ENCODE results near the gene AIP. TPM values are rescaled to one million over a fixed set of nuclear protein-coding genes. Genes with fewer than 3 reads are reported as not detected.
"Not testable (repeated sequence)": the region's sequence is repeated elsewhere in the genome, so short reads cannot be mapped to it uniquely, and the experiment has no call there.

The AIP gene
- total and polyA plus RNA-seq, 8 donors = 20.2 to 45.8 (median 25.6) TPM

DNA sequence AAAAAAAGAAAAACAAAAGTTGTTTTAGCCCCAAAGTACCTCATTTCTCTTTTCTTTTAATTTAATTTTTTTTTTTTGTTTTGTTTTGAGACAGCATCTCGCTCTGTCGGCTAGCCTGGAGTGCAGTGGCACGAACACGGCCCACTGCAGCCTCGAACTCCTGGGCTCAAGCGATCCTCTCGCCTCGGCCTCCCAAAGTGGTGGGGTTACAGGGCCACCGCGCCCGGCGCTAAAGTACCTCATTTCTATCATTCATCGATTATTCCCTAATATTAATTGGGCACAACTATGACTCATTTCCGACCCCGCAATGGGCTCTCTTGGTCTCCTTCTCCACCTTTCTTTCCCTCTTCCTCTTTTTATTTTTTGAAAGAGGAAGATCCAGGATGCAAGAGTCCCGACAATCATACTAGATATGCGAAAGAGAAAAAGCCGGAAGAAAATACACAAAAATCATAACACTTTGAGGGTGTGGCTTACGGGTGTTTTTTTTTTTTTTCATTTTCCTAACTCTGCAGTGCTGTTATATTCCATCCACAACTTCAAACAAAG, 475 bp upstream of the AIP start:
- DNase-seq (peak in 2 of 6 donors; percentile 27 to 33), FAIRE-seq (no peak), ATAC-seq (peak; percentile 44 to 55 (median 53))
- H3K4me1 ChIP-seq = peaks cover 5 to 11% (median 11%) of the 10 kb centered on the region in 3 donors
- no peaks in the 10 kb centered on the region for H3K36me3 ChIP-seq
- 41 to 44% methylated on average over 19 of the region's 19 CpGs for WGBS, 2 donors
- peak overlapping the region; percentile 20 to 62 (median 48) for H3K4me3 ChIP-seq
- H3K27me3 ChIP-seq = no peaks in the 10 kb centered on the region
- intact Hi-C loops (cut with DNase I) = no loop called here
- no peaks in the 10 kb centered on the region for H3K9me3 ChIP-seq
- H3K27ac ChIP-seq = peak overlapping the region; percentile 57 to 87 (median 65)
- TF ChIP-seq, protein P1, sequence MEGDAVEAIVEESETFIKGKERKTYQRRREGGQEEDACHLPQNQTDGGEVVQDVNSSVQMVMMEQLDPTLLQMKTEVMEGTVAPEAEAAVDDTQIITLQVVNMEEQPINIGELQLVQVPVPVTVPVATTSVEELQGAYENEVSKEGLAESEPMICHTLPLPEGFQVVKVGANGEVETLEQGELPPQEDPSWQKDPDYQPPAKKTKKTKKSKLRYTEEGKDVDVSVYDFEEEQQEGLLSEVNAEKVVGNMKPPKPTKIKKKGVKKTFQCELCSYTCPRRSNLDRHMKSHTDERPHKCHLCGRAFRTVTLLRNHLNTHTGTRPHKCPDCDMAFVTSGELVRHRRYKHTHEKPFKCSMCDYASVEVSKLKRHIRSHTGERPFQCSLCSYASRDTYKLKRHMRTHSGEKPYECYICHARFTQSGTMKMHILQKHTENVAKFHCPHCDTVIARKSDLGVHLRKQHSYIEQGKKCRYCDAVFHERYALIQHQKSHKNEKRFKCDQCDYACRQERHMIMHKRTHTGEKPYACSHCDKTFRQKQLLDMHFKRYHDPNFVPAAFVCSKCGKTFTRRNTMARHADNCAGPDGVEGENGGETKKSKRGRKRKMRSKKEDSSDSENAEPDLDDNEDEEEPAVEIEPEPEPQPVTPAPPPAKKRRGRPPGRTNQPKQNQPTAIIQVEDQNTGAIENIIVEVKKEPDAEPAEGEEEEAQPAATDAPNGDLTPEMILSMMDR (IDR thresholded peaks at IDR 0.05) = no peak

DNA sequence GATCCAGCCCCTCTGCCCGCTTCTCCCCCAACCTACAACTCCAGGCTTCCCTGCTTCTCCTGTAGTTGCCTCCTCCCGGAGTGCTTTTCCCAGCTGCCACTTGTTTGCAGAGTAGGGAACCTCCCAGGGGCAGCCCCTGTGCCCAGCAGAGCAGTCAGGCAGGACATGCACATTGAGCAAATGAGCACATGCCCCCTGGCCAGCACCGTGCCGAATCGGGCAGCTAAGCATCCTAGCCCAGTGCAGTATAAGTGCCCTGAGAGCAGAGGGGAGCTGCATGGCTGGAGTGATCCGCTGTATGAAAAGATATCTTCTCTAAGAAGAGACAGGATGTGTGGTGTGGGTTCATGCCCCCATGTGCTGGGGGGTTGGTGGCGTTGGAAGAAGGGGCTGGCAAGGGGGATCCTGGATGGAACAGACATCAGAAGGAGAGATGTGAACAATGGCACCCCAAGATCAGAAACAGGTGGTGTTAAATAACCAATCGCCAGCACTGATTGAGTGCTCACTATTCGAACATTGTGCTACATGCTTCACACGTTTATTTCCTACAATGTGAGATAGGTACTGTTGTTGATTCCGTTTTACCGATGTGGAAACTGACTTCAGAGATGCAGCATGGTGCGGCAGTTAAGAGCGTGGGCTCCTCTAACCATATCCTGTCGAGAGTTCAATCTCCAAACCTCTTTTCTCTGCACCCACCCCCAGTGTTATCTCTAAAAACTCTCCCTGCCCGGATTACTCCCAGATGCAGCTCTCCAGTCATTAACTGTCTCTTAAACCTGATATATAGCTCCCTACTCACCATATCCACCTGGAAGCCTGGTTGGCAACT, 1.2 kb downstream of the AIP start:
- Histone ChIP-seq H3K4me1 (peaks cover 5 to 11% (median 11%) of the 10 kb centered on the region in 3 donors), H3K4me3 (peak overlapping the region in 2 of 4 donors; percentile 53 to 62), H3K27ac (peak overlapping the region in 1 of 4 donors; percentile 73), H3K27me3 (no peaks in the 10 kb centered on the region), H3K9me3 (no peaks in the 10 kb centered on the region), H3K36me3 (no peaks in the 10 kb centered on the region)
- DNase-seq (peak in 2 of 6 donors; percentile 46 to 65), FAIRE-seq (no peak), ATAC-seq (no peak)
- 87 to 88% methylated on average over 16 of the region's 16 CpGs for WGBS, 2 donors
- intact Hi-C loops (cut with DNase I) = no loop called here
- TF ChIP-seq, protein P1 (IDR thresholded peaks at IDR 0.05) = no peak

DNA sequence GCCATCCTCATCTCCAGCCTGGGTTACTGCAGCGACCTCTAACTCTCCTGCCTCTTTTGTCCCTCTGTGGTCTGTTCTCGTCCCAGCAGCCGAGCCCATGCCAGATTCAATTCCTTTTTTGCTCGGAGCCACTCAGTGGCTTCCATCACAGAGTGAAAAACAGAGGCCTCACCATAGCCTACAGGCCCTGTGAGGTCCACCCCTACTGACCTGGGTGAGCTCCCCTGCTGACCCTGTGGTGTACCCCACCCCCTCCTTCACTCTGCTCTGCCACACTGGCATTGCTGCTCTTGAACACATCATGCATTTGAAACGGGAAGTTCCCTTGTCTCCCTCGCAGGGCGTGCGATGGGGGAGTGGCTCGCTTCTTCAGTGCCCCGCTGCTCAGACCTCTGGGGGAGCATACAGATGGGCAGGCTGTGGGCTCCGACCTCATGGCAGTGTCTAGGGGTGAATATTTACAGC, 2.1 kb downstream of the AIP start:
- 85 to 94% methylated on average over 11 of the region's 11 CpGs for WGBS, 2 donors
- TF ChIP-seq, protein P1 (IDR thresholded peaks at IDR 0.05) = no peak
- Histone ChIP-seq H3K4me3 (no peak overlapping the region), H3K27me3 (no peaks in the 10 kb centered on the region), H3K9me3 (no peaks in the 10 kb centered on the region), H3K36me3 (no peaks in the 10 kb centered on the region), H3K4me1 (peaks cover 5 to 11% (median 11%) of the 10 kb centered on the region in 3 donors), H3K27ac (no peak overlapping the region)
- ATAC-seq = no peak
- intact Hi-C loops (cut with DNase I) = no loop called here
- DNase-seq = peak in 2 of 6 donors; percentile 16 to 43
- no peak for FAIRE-seq

DNA sequence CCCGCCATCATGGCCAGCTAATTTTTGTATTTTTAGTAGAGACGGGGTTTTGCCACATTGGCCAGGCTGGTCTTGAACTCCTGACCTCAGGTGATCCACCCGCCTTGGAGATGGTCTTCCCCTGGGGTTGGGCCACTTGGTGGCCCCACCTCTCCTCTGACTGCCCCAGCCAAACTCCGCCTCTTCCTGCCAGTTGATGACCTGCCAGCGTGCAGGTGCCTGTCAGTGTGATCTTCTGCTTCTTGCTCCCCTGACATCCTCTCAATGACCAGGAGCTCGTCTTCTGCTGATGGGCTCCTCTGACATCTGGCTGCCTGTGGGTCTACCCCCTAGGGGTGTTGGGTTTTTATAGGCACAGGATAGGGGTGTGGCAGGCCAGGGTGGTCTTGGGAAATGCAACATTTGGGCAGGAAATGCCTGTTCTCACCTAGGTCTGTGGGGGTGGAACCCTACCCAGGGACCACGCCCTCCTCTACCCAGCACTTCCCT, 3.1 kb downstream of the AIP start:
- intact Hi-C loops (cut with DNase I); H3K27me3 ChIP-seq; H3K27ac ChIP-seq; ATAC-seq; H3K9me3 ChIP-seq; FAIRE-seq; H3K36me3 ChIP-seq; H3K4me3 ChIP-seq: not testable (repeated sequence)
- WGBS, 2 donors = 90% methylated on average over 7 of the region's 7 CpGs
- peak in 2 of 6 donors; percentile 33 to 46 for DNase-seq
- peaks cover 5 to 11% (median 11%) of the 10 kb centered on the region in 3 donors for H3K4me1 ChIP-seq

DNA sequence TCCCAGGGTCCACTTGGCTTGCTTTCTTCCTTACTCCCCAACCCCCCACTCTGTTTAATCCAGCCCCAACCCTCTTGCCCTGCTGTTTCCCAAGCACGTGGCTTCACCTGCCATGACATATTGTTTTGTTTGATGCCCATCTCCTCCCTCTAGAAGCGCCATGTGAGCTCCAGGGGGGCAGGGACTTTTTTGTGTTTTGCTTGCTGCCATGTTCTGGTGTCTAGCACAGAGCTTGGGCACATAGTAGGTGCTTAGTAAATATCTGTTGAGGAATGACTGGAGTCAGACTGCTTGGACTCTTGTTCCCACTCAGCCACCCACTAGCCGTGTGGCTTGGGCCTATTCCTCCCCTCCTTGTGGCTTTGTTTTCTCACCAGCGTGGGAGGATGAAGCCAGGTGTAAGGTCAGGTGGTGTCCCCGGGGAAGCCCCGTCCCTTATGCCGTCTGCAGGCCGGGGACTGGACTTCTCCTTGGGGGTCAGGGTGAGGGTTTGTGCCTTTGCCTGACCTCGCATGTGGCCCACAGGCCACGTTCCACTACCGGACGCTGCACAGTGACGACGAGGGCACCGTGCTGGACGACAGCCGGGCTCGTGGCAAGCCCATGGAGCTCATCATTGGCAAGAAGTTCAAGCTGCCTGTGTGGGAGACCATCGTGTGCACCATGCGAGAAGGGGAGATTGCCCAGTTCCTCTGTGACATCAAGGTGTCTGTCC, 3.8 kb downstream of the AIP start:
- peak in 2 of 6 donors; percentile 15 to 36 for DNase-seq
- Histone ChIP-seq H3K4me1 (peaks cover 5 to 11% (median 11%) of the 10 kb centered on the region in 3 donors), H3K4me3 (no peak overlapping the region), H3K36me3 (peaks cover 0 to 5% (median 0%) of the 10 kb centered on the region in 3 donors), H3K9me3 (no peaks in the 10 kb centered on the region), H3K27me3 (no peaks in the 10 kb centered on the region), H3K27ac (no peak overlapping the region)
- FAIRE-seq = no peak
- intact Hi-C loops (cut with DNase I) = no loop called here
- 86 to 92% methylated on average over 20 of the region's 20 CpGs for WGBS, 2 donors
- TF ChIP-seq, protein P1 (IDR thresholded peaks at IDR 0.05) = no peak
- ATAC-seq = no peak

Measured in pancreas (tissue), 10 donors.